C4-2B (cell line): Measurements from ENCODE around the gene ANKRD1.

Experiments used
- ZFX ChIP-seq: fragments of 450-650 bp; IDR thresholded peaks from 2 replicates; pipeline ENCODE4 v1.6.1; 2017
- TF ChIP-seq, protein P1 (sequence below): fragments of 450-650 bp; conservative IDR thresholded peaks from 2 replicates; pipeline ENCODE4 v1.5.1; 2017; ENCODE audit warnings: mild to moderate bottlenecking

DNA sequence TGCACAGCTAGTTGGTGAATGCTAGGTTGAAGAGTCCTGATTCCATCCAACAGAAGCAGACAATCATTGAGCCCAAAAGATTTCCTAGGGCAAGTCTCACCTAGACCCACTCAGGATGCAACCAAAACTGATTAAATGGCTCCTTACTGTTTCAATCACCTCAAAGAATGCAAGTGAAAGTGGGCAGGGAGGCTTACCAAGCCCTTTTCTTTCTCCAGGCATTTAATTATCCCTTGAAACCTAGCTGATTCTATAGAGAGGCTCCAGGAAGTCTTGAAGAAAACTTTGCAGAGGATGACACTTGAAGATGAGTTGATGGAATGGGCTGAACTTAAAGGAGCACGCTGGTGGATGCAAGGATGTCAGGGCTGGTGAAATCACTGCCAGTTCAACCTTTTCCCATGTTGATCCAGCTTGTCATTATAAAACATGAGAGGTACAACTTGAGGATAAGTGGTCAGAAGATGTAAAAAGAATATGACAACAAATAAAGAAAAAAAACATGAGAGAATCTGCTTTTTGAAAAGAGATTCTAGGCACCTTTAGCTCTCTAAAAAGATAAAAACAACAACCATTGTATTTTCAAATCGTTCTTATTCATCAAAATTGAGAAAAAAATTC, 2.3 kb upstream of the ANKRD1 start:
- TF ChIP-seq, protein P1, sequence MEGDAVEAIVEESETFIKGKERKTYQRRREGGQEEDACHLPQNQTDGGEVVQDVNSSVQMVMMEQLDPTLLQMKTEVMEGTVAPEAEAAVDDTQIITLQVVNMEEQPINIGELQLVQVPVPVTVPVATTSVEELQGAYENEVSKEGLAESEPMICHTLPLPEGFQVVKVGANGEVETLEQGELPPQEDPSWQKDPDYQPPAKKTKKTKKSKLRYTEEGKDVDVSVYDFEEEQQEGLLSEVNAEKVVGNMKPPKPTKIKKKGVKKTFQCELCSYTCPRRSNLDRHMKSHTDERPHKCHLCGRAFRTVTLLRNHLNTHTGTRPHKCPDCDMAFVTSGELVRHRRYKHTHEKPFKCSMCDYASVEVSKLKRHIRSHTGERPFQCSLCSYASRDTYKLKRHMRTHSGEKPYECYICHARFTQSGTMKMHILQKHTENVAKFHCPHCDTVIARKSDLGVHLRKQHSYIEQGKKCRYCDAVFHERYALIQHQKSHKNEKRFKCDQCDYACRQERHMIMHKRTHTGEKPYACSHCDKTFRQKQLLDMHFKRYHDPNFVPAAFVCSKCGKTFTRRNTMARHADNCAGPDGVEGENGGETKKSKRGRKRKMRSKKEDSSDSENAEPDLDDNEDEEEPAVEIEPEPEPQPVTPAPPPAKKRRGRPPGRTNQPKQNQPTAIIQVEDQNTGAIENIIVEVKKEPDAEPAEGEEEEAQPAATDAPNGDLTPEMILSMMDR = no peak
- no peak for TF ChIP-seq ZFX
